GM21515 (cell line): Measurements from ENCODE around the gene RAET1G.
"Not testable (repeated sequence)": the region's sequence is repeated elsewhere in the genome, so short reads cannot be mapped to it uniquely, and the experiment has no call there.

Source experiments
- ATAC-seq: cut with Tn5 transposase; IDR thresholded peaks from one replicate; pipeline ENCODE4 v1.9.1; 2021; ENCODE audit not compliant: unreplicated experiment

RAET1G gene

DNA sequence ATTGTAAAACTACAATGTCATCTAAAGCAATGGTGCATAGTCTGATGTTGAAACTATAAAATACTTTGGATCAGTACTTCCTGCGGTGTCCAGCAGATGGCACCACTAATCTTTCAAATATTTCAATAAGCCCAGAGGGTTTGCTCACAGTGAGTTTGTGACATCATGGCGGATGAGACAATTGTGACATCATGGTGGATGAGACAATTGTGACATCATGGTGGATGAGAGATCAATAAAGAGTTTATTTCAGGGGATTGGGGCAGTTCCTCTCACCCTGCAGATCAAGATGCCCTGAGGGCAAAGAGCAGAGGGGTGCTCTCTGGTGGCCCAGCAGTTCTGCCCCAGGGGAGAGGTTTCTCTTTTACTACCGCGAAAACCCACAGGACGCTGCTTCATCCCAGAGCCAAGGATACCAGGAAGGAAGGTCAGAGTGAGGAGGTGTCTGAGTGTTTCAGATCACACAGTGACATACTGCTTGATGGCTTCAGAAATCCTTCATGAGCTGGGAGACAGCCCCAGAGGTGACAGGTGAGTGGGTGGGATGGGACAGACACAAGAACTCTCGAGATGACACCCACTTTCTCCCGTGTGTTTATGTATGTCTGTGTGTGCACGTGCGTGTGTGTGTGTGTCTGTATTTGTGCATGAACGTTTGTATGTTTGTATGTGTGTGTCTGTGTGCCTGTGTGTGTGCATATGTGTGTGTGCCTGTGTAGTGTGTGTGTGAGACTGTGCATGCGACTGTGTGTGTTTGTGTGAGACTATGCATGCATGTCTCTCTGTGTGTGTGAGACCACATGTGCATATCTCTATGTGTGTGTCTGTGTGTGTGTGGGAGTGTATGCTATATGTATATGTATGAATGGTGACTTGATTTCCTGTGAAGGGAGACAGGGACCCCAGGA lies 11.6 kb upstream of the RAET1G start:
- ATAC-seq: no peak

GRCh38 chr6:149933461-149933860 lies 10.5 kb upstream of the RAET1G start:
- no peak for ATAC-seq

- no peak for ATAC-seq
These were observed 10.1 kb upstream of the RAET1G start for GRCh38 chr6:149933036-149933435.

DNA sequence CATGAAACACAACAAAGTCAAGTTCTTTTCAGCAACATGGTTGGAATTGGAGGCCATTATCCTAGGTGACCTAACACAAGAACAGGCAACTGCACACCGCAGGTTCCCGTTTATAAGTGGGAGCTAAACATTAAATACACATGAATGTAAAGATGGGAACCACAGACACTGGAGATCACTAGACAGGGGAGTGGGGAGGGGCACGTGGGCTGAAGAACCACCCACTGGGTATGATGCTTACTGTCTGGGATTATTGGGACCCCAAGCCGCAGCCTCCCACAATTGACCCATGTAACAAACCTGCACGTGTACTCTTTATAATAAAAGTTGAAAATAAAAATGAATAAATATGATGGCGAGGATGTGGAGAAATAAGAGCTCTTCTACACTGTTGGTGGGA lies 8.6 kb upstream of the RAET1G start:
- no peak for ATAC-seq

- no peak for ATAC-seq
These were observed 6.5 kb upstream of the RAET1G start for GRCh38 chr6:149929422-149929821.

DNA sequence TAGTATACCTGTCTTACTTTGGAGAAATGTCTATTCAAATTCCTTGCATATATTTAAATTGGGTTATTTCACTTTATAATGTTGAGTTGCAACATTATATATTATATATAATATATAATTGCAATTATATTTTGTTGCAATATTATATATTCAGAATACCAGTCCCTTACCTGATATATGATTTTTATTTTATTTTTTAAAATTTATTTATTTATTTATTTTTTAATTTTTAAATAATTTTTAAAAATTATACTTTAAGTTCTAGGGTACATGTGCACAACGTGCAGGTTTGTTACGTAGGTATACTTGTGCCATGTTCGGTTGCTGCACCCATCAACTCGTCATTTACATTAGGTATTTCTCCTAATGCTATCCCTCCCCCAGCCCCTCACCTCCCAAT lies 4.1 kb upstream of the RAET1G start:
- not testable (repeated sequence) for ATAC-seq

DNA sequence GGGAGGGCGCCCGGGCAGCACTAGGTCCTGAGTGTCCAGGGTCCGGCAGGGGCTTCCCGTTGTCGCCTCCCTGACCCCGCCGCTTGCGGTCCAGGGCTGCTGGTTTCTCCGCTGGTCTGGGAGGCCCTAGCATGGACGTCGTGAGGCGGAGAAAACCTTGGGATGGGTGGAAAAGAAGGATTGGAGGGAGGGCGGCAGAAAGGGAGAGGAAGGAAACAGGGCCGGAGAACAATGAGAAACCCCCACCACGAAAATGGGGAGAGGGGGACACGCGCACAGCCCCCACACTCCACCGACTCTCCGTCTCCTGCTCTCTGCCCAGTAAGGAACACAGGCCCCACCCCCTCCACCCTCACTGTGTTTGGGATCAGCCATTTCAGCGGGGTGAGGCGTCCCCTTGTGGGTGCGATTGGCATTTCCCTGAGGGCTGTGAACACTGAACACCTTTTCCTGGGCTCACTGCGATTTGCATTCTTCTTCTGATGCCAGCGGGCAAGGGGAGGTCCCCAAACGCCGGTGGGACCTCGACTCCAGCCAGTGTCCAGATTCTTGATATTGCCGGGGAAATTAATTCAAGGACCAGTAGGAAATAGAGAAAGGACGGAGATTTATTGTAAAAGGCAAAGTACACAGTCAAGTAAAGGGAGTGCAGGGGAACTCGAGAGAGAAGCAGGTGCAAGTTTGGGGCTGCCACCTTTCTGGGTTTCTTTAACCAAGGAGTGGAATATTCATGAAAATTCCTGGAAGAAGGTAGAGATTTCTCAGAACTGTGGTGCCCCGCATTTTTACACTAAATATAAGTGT lies 3.3 kb upstream of the RAET1G start:
- no peak for ATAC-seq

GRCh38 chr6:149925253-149925973 lies 2.5 kb upstream of the RAET1G start:
- no peak for ATAC-seq

DNA sequence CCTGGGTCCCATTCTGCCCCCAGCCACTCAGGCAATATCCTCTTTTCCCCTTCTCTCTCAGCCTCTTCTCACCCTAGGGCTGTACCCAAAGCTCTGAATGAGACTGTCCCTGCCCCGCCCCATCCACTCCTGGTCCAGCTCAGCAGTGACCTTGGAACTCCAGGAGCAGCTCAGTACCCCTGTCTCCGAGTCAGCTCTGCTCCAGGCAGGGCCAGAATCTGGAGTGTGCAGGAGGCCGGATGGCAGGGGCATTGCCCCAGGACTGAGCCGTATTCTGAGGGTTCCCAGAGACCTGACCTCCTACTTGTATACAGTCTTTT lies 2.0 kb upstream of the RAET1G start:
- no peak for ATAC-seq

DNA sequence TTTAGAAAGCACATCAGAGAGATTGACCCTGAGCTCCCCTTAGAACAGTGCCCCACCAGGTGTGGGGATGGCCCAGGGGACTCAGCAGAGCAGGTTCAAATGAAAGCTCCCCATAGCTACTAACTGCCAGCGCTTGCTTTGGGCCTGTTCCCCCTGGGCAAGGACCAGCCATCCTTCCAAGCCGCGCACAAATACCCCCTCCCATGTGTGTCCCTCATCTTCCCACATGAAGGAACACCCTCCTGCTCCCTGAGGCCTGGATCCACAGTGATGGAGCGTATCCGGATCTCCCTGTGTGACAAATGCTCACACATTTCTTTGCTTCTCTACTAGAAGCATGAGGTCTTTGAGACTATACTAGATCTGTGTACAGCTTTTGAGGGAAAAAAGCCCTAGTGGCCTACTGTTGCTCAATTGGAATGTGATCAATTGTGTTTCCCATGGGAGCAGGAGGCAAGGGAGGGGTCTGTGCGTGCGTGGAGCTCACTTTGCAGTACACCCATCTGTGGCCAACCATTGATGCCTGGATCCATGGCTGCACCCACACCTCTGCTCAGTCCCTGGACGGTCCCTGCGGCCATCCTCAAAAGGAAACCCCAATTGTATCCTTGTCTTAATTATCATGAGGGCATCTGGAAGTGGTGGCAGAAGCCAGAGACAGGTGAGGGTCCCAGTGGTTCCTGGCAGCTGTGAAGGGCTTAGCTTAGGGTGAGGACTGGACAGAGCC lies 1.4 kb upstream of the RAET1G start:
- no peak for ATAC-seq

GRCh38 chr6:149923327-149923986 lies 536 bp upstream of the RAET1G start:
- ATAC-seq: no peak

DNA sequence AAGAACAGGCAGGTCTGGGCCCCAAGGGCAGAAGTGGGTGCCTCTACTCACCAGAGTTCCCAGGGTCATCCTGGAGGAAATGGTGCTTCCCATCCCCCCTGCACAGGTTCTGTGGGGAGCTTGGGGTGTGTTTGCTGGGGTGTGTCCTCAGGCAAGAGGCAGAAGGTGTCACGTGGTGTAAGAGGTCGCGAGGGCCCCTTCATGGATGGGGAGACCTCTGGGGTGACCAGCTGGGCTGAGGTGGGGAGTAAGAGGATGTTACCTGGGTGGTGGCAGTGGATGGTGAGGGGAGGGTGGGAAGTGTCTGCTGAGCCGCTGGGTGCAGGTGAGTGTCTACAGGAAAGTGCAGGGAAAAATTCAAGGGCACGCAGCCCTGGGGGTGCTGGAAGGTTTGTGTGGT lies 830 bp downstream of the RAET1G start:
- not testable (repeated sequence) for ATAC-seq

DNA sequence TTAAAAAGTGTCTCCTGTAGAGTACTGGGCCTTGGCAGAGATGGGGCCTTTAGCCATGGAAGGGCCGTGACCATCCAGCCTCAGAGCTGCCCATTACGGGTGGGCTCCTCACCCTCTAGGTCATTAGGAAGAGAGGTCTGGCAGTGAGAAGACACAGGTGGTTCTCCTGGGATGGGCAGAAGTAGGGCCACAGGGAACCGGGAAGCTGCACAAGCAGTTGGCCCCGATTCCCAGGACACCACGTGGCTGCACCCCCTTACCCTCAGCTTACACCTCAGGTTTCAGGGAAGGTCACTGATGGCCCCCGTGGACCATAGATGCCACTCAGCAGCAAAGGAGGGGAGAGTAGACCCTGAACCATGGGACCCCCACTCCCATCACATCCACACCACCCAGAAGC lies 1.6 kb downstream of the RAET1G start:
- ATAC-seq: no peak

- ATAC-seq: no peak
These were observed 3.1 kb downstream of the RAET1G start for GRCh38 chr6:149919834-149920225.

- not testable (repeated sequence) for ATAC-seq
These were observed 3.6 kb downstream of the RAET1G start for GRCh38 chr6:149919126-149919833.

- no peak for ATAC-seq
These were observed 4.6 kb downstream of the RAET1G start for GRCh38 chr6:149918151-149918905.

DNA sequence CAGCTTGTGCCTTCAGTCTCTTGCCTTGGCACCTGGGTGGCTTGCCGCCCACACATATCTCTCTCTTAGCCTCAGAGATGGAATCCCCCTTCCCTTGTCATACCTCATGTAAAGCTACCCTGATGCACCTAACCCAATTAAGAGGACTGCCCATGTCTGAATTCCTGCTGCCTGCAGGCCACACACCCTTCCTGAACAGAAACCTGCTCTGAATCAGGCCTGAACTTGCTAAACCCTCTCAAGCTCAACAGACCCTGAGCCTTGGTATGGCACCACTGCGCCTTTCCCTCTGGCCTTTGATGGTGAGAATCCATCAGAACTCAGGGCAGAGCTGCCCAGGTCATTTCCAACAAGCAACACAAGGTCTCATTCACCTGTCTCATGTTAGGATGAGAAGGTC lies 5.2 kb downstream of the RAET1G start:
- no peak for ATAC-seq

DNA sequence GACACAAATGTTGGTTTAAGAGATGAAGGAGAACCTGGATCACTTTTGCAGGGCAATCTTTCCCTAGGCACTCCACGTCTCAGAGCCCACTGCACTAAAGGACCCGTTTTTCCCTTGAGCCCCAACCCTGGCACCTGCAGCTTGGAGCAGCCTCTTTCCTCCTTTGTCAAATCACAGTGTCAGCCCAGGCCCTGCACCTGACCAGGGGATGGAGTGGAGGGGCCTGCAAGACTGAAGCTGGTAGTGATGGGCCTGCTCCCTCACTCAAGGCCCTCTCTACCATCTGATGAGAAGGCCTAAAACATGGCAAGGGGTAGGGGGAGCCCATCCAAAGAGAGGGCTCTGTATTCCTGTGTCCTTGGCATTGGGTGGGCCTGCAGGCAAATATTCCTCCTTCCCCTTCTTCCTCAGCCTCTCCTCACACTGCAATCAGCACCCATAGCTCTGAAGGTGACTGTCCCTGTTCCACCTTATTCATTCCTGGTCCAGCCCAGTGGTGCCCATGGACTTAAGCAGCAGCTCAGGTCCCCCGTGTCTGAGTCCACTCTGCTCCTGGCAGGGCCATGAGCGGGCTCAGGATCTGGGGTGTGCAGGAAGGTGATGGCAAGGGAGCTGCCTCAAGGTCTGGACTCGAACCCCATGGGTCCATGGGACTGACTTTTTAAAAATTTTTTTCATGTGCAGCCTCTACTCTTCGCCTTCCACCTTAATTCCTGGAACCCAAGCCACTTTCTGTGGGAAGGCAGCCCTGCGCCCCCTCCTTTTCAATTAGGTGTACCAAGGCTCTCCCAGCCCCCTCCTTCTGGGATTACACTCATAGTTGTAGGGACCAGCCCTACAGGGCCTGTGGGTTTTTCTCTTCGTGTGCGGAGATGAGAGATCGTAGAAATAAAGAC lies 6.7 kb downstream of the RAET1G start:
- ATAC-seq: no peak
